ENCODE measurements around the gene PEX7.
A peak's percentile ranks its signal among the peaks of the same experiment; 100 is the strongest.
"Not testable (repeated sequence)": the region's sequence is repeated elsewhere in the genome, so short reads cannot be mapped to it uniquely, and the experiment has no call there.

The PEX7 gene

DNA sequence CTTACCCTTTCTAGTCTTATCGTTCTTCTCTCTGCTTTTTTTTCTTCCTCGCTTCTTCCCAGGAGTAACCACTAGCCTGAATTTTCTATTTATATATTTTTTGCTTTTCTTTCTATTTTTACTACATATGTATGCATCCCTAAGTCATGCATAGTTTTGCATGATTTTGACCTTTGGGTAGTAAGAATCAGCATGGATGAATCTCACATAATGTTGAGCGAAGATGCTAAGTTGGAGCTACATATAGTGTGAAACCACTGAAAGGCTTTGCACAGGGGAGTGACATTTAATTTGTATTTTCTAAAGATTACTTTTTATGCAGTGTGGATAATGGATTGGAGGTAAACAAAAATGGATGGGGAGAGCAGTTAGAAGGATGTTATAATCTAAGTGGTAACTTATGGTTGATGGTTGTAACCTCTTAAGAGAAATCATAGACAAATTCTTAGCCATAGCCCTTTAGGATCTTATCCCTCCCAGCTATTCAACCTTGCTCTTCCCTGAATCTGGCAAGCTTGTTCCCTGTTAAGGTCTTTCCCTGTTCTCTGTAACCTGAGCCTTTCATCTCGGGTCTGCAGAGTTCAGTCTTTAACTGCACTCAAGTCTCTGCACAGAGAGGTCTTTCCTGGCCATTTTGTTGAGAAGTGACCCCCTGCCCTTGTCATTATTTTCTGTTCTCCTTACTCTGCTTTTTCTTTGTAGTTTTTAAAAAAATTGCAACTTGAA, 18.0 kb downstream of the PEX7 start:
- no peak overlapping the region for H2AK5ac ChIP-seq (ENCODE audit: low read length)
- peak; percentile 6 for DNase-seq
- no peaks in the 10 kb centered on the region for H3K27me3 ChIP-seq (ENCODE audit: insufficient read depth, low read length, poor library complexity)
- no peak overlapping the region for H4K8ac ChIP-seq (ENCODE audit: low read depth, low read length)
- H3K27ac ChIP-seq (ENCODE audit: low read depth, low read length) = no peak overlapping the region
- H3K4ac ChIP-seq (ENCODE audit: low read depth, low read length) = no peak overlapping the region
- WGBS (ENCODE audit: extremely low coverage, insufficient coverage, low lambda C conversion rate) = no CpG with 5 or more reads among the region's 4 CpGs
- no peak overlapping the region for H3K56ac ChIP-seq (ENCODE audit: low read length)
- H3K36me3 ChIP-seq (ENCODE audit: control insufficient read depth, insufficient read depth, low read length) = no peaks in the 10 kb centered on the region
- H3K79me2 ChIP-seq (ENCODE audit: control insufficient read depth, insufficient read depth, low read length) = no peaks in the 10 kb centered on the region
- no peak overlapping the region for H3K9ac ChIP-seq (ENCODE audit: low read length)
- no peak overlapping the region for H3K23ac ChIP-seq (ENCODE audit: low read length)
- no peak overlapping the region for H2BK120ac ChIP-seq (ENCODE audit: low read depth, low read length)
- H2BK15ac ChIP-seq (replicated peaks; ENCODE audit: low read depth) = no peak overlapping the region
- no peaks in the 10 kb centered on the region for H3K4me1 ChIP-seq (ENCODE audit: control insufficient read depth, low read depth, low read length)
- H3K4me3 ChIP-seq (ENCODE audit: low read length) = no peak overlapping the region
- H4K5ac ChIP-seq (ENCODE audit: low read length) = no peak overlapping the region
- H3K18ac ChIP-seq (ENCODE audit: low read length) = no peak overlapping the region
- H3K79me1 ChIP-seq (ENCODE audit: low read length) = no peaks in the 10 kb centered on the region
- H3K4me2 ChIP-seq (ENCODE audit: low read length) = no peak overlapping the region
- H2BK5ac ChIP-seq (ENCODE audit: low read length) = no peak overlapping the region

DNA sequence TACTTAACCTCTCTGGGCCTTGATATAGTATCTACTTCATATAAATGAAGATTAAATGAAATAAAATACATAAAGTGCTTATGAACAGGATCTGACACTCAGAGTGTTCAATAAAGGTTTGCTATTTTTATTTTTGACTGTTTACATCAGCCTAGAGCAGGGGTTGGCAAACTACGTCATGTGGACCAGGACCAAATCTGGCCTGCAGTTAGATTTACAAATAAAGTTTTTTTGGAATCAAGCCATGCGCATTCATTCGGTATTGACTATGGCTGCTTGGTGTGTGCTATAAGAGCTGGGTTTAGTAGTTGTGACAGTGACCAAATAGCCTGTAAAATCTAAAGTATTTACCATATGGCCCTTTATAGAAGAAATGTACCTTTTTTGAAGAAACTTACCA, 20.8 kb downstream of the PEX7 start:
- Histone ChIP-seq H2BK15ac (replicated peaks; ENCODE audit: low read depth) (no peak overlapping the region), H3K27ac (ENCODE audit: low read depth, low read length) (no peak overlapping the region), H3K4me3 (ENCODE audit: low read length) (no peak overlapping the region), H3K79me2 (ENCODE audit: control insufficient read depth, insufficient read depth, low read length) (no peaks in the 10 kb centered on the region), H2AK5ac (ENCODE audit: low read length) (no peak overlapping the region), H3K36me3 (ENCODE audit: control insufficient read depth, insufficient read depth, low read length) (no peaks in the 10 kb centered on the region), H4K5ac (ENCODE audit: low read length) (no peak overlapping the region), H3K9ac (ENCODE audit: low read length) (no peak overlapping the region), H3K27me3 (ENCODE audit: insufficient read depth, low read length, poor library complexity) (no peaks in the 10 kb centered on the region), H3K4me1 (ENCODE audit: control insufficient read depth, low read depth, low read length) (no peaks in the 10 kb centered on the region), H3K79me1 (ENCODE audit: low read length) (no peaks in the 10 kb centered on the region), H3K4me2 (ENCODE audit: low read length) (no peak overlapping the region), H3K4ac (ENCODE audit: low read depth, low read length) (no peak overlapping the region), H2BK120ac (ENCODE audit: low read depth, low read length) (no peak overlapping the region), H3K18ac (ENCODE audit: low read length) (no peak overlapping the region), H3K23ac (ENCODE audit: low read length) (no peak overlapping the region), H2BK5ac (ENCODE audit: low read length) (no peak overlapping the region), H3K56ac (ENCODE audit: low read length) (no peak overlapping the region), H4K8ac (ENCODE audit: low read depth, low read length) (no peak overlapping the region)
- DNase-seq = no peak
- WGBS (ENCODE audit: extremely low coverage, insufficient coverage, low lambda C conversion rate) = no CpG with 5 or more reads among the region's 3 CpGs

DNA sequence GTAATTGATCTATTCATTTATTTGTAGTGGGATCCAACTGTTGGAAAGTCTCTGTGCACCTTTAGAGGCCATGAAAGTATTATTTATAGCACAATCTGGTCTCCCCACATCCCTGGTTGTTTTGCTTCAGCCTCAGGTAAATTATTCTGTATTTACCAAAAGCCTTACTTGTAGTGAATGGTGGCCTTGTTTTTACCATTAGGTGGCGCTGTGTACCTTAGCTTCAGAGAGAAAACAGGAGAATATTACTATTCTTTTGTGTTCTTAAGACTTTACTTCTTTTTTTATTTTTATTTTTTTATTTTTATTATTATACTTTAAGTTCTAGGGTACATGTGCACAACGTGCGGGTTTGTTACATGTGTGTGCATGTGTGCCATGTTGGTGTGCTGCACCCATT, 23.7 kb downstream of the PEX7 start:
- no peaks in the 10 kb centered on the region for H3K36me3 ChIP-seq (ENCODE audit: control insufficient read depth, insufficient read depth, low read length)
- H2AK5ac ChIP-seq (ENCODE audit: low read length) = no peak overlapping the region
- no peak overlapping the region for H4K8ac ChIP-seq (ENCODE audit: low read depth, low read length)
- H3K4me2 ChIP-seq (ENCODE audit: low read length) = no peak overlapping the region
- no peak overlapping the region for H3K27ac ChIP-seq (ENCODE audit: low read depth, low read length)
- no peaks in the 10 kb centered on the region for H3K4me1 ChIP-seq (ENCODE audit: control insufficient read depth, low read depth, low read length)
- no peak overlapping the region for H2BK5ac ChIP-seq (ENCODE audit: low read length)
- H2BK15ac ChIP-seq (replicated peaks; ENCODE audit: low read depth) = no peak overlapping the region
- no peak overlapping the region for H3K9ac ChIP-seq (ENCODE audit: low read length)
- no peak overlapping the region for H4K5ac ChIP-seq (ENCODE audit: low read length)
- no peaks in the 10 kb centered on the region for H3K79me2 ChIP-seq (ENCODE audit: control insufficient read depth, insufficient read depth, low read length)
- H3K4me3 ChIP-seq (ENCODE audit: low read length) = no peak overlapping the region
- no peak overlapping the region for H3K18ac ChIP-seq (ENCODE audit: low read length)
- H3K79me1 ChIP-seq (ENCODE audit: low read length) = no peaks in the 10 kb centered on the region
- no peak overlapping the region for H3K56ac ChIP-seq (ENCODE audit: low read length)
- peak; percentile 70 for DNase-seq
- WGBS (ENCODE audit: extremely low coverage, insufficient coverage, low lambda C conversion rate) = no CpG with 5 or more reads among the region's 3 CpGs
- no peak overlapping the region for H2BK120ac ChIP-seq (ENCODE audit: low read depth, low read length)
- H3K4ac ChIP-seq (ENCODE audit: low read depth, low read length) = no peak overlapping the region
- H3K27me3 ChIP-seq (ENCODE audit: insufficient read depth, low read length, poor library complexity) = no peaks in the 10 kb centered on the region
- no peak overlapping the region for H3K23ac ChIP-seq (ENCODE audit: low read length)

DNA sequence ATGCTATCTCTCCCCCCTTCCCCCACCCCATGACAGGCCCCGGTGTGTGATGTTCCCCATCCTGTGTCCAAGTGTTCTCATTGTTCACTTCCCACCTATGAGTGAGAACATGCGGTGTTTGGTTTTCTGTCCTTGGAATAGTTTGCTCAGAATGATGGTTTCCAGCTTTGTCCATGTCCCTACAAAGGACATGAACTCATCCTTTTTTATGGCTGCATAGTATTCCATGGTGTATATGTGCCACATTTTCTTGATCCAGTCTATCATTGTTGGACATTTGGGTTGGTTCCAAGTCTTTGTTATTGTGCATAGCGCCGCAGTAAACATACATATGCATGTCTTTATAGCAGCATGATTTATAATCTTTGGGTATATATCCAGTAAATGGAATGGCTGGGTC, 24.1 kb downstream of the PEX7 start:
- not testable (repeated sequence) for H2BK5ac ChIP-seq (ENCODE audit: low read length); H3K56ac ChIP-seq (ENCODE audit: low read length); H3K36me3 ChIP-seq (ENCODE audit: control insufficient read depth, insufficient read depth, low read length); H3K4me3 ChIP-seq (ENCODE audit: low read length); H4K8ac ChIP-seq (ENCODE audit: low read depth, low read length); H3K23ac ChIP-seq (ENCODE audit: low read length); H2BK120ac ChIP-seq (ENCODE audit: low read depth, low read length); H3K27ac ChIP-seq (ENCODE audit: low read depth, low read length); H3K4ac ChIP-seq (ENCODE audit: low read depth, low read length); H3K9ac ChIP-seq (ENCODE audit: low read length); H3K79me1 ChIP-seq (ENCODE audit: low read length); H3K79me2 ChIP-seq (ENCODE audit: control insufficient read depth, insufficient read depth, low read length); H2BK15ac ChIP-seq (replicated peaks; ENCODE audit: low read depth); H2AK5ac ChIP-seq (ENCODE audit: low read length); H3K4me2 ChIP-seq (ENCODE audit: low read length); H3K27me3 ChIP-seq (ENCODE audit: insufficient read depth, low read length, poor library complexity); H4K5ac ChIP-seq (ENCODE audit: low read length); DNase-seq; H3K18ac ChIP-seq (ENCODE audit: low read length); H3K4me1 ChIP-seq (ENCODE audit: control insufficient read depth, low read depth, low read length)
- WGBS (ENCODE audit: extremely low coverage, insufficient coverage, low lambda C conversion rate) = no CpG with 5 or more reads among the region's 4 CpGs

DNA sequence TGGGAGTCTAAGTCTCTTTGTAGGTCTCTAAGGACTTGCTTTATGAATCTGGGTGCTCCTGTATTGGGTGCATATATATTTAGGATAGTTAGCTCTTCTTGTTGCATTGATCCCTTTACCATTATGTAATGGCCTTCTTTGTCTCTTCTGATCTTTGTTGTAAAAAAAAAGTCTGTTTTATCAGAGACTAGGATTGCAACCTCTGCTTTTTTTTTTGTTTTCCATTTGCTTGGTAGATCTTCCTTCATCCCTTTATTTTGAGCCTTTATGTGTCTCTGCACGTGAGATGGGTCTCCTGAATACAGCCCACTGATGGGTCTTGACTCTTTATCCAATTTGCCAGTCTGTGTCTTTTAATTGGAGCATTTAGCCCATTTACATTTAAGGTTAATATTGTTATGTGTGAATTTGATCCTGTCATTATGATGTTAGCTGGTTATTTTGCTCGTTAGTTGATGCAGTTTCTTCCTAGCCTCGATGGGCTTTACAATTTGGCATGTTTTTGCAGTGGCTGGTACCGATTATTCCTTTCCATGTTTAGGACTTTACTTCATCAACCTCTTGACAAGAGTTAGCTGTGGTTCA, 27.7 kb downstream of the PEX7 start:
- H3K56ac ChIP-seq (ENCODE audit: low read length); H3K18ac ChIP-seq (ENCODE audit: low read length); H3K4ac ChIP-seq (ENCODE audit: low read depth, low read length); H2BK120ac ChIP-seq (ENCODE audit: low read depth, low read length); H2BK5ac ChIP-seq (ENCODE audit: low read length); H3K23ac ChIP-seq (ENCODE audit: low read length); H2AK5ac ChIP-seq (ENCODE audit: low read length); H3K4me2 ChIP-seq (ENCODE audit: low read length); H3K4me1 ChIP-seq (ENCODE audit: control insufficient read depth, low read depth, low read length); H4K8ac ChIP-seq (ENCODE audit: low read depth, low read length); DNase-seq; H3K9ac ChIP-seq (ENCODE audit: low read length); H3K27me3 ChIP-seq (ENCODE audit: insufficient read depth, low read length, poor library complexity); H3K79me2 ChIP-seq (ENCODE audit: control insufficient read depth, insufficient read depth, low read length); H3K27ac ChIP-seq (ENCODE audit: low read depth, low read length); H4K5ac ChIP-seq (ENCODE audit: low read length); H3K4me3 ChIP-seq (ENCODE audit: low read length); H3K79me1 ChIP-seq (ENCODE audit: low read length); H2BK15ac ChIP-seq (replicated peaks; ENCODE audit: low read depth); H3K36me3 ChIP-seq (ENCODE audit: control insufficient read depth, insufficient read depth, low read length): not testable (repeated sequence)
- no CpG with 5 or more reads among the region's 4 CpGs for WGBS (ENCODE audit: extremely low coverage, insufficient coverage, low lambda C conversion rate)

DNA sequence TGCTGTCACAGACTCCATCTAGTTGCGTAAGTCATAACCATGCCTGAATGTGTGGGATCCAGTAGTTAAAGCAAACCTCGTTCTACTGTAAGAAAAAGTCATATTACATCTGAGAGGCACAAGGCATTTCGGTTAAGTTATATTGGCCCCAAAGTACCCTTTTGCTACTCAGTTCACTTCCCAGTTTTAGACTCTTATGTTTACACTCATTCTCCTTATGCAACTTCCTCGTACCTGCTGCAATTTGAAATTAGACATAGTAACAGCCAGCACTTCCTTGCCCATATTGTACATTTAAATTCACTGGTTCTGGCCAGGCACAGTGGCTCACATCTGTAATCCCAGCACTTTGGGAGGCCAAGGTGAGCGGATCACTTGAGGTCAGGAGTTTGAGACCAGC, 37.0 kb downstream of the PEX7 start:
- Histone ChIP-seq H2AK5ac (ENCODE audit: low read length) (no peak overlapping the region), H3K4me2 (ENCODE audit: low read length) (no peak overlapping the region), H3K9ac (ENCODE audit: low read length) (no peak overlapping the region), H3K79me1 (ENCODE audit: low read length) (no peaks in the 10 kb centered on the region), H2BK5ac (ENCODE audit: low read length) (no peak overlapping the region), H3K79me2 (ENCODE audit: control insufficient read depth, insufficient read depth, low read length) (no peaks in the 10 kb centered on the region), H3K18ac (ENCODE audit: low read length) (no peak overlapping the region), H2BK120ac (ENCODE audit: low read depth, low read length) (no peak overlapping the region), H3K36me3 (ENCODE audit: control insufficient read depth, insufficient read depth, low read length) (no peaks in the 10 kb centered on the region), H3K4me1 (ENCODE audit: control insufficient read depth, low read depth, low read length) (no peaks in the 10 kb centered on the region), H2BK15ac (replicated peaks; ENCODE audit: low read depth) (no peak overlapping the region), H3K4ac (ENCODE audit: low read depth, low read length) (no peak overlapping the region), H3K23ac (ENCODE audit: low read length) (no peak overlapping the region), H4K5ac (ENCODE audit: low read length) (no peak overlapping the region), H3K4me3 (ENCODE audit: low read length) (no peak overlapping the region), H4K8ac (ENCODE audit: low read depth, low read length) (no peak overlapping the region), H3K56ac (ENCODE audit: low read length) (no peak overlapping the region), H3K27ac (ENCODE audit: low read depth, low read length) (no peak overlapping the region), H3K27me3 (ENCODE audit: insufficient read depth, low read length, poor library complexity) (no peaks in the 10 kb centered on the region)
- WGBS (ENCODE audit: extremely low coverage, insufficient coverage, low lambda C conversion rate) = no CpG with 5 or more reads among the region's 5 CpGs
- DNase-seq = no peak

Measured in mesendoderm (in vitro differentiated cells).